HCT116 (cell line): ENCODE results near the gene PGAP3.

Experiments
- CTCF ChIP-seq, 3 experiments: fragments of 200-600 bp in 1 of 3; sonication (generic) in 1 of 3; IDR thresholded peaks in 2 of 3; conservative IDR thresholded peaks in 1 of 3; 2 replicates each; pipeline ENCODE4 v1.5.1; 2012 to 2017; ENCODE audit warnings: low read depth in 2 of 3, low read length in 2 of 3, antibody characterized with exemption in 1 of 3, borderline replicate concordance in 1 of 3, control low read depth in 1 of 3, mild to moderate bottlenecking in 1 of 3, mixed read lengths in 1 of 3, mixed run types in 1 of 3, moderate library complexity in 1 of 3; ENCODE audit not compliant: insufficient read depth in 1 of 3
- EZH2 ChIP-seq: fragments of 200-600 bp; sonication (generic); IDR thresholded peaks from 2 replicates; pipeline ENCODE4 v1.6.1; 2017; ENCODE audit warnings: antibody characterized with exemption, mixed run types
- EZH2phosphoT487 ChIP-seq: fragments of 200-600 bp; IDR thresholded peaks from 2 replicates; pipeline ENCODE4 v1.6.1; 2018; ENCODE audit warnings: antibody characterized with exemption, borderline replicate concordance
- FOSL1 ChIP-seq: IDR thresholded peaks from 2 replicates; pipeline ENCODE4 v1.6.1; 2012; ENCODE audit warnings: low read depth
- POLR2A ChIP-seq: IDR thresholded peaks from 2 replicates; pipeline ENCODE4 v1.7.0; 2011; ENCODE audit warnings: borderline replicate concordance; ENCODE audit not compliant: insufficient read depth, insufficient read length; ENCODE audit errors: extremely low read depth
- POLR2AphosphoS5 ChIP-seq: IDR thresholded peaks from 2 replicates; pipeline ENCODE4 v1.6.1; 2011; ENCODE audit warnings: mild to moderate bottlenecking, low read depth, low read length, moderate library complexity
- SIN3A ChIP-seq: IDR thresholded peaks from 2 replicates; pipeline ENCODE4 v1.6.1; 2012; ENCODE audit warnings: low read depth
- ZNF274 ChIP-seq: fragments of 200-500 bp; sonication (Bioruptor generic); IDR thresholded peaks from 2 replicates; pipeline ENCODE4 v1.6.1; 2014; ENCODE audit warnings: mild to moderate bottlenecking, low read depth, low read length, inconsistent platforms

- TF ChIP-seq ZNF274, result no peak
- no peak for TF ChIP-seq CTCF (IDR thresholded peaks at IDR 0.05 in 2 of 3, conservative IDR thresholded peaks at IDR 0.05 in 1 of 3; ENCODE audit: borderline replicate concordance in 1 of 3, insufficient read depth in 1 of 3, low read depth in 2 of 3, low read length in 2 of 3)
- no peak for TF ChIP-seq EZH2phosphoT487
- no peak for TF ChIP-seq POLR2A
- TF ChIP-seq EZH2, result no peak
- no peak for TF ChIP-seq FOSL1
- no peak for TF ChIP-seq POLR2AphosphoS5
- no peak for TF ChIP-seq SIN3A
Measured at GRCh38 chr17:39722965-39723848, 35.4 kb upstream of the PGAP3 start.
